CD4-positive, alpha-beta T cell treated with Interleukin-6 at 100 ng/mL for 8 hours (primary cell): ENCODE results near the gene PPP1R14D.
A peak's percentile ranks its signal among the peaks of the same experiment; 100 is the strongest.

Experiments used
- DNase-seq: peaks from one replicate; pipeline ENCODE4 v3.0.0-alpha.2; 2020; ENCODE audit warnings: mixed read lengths, low spot score

PPP1R14D gene

DNA sequence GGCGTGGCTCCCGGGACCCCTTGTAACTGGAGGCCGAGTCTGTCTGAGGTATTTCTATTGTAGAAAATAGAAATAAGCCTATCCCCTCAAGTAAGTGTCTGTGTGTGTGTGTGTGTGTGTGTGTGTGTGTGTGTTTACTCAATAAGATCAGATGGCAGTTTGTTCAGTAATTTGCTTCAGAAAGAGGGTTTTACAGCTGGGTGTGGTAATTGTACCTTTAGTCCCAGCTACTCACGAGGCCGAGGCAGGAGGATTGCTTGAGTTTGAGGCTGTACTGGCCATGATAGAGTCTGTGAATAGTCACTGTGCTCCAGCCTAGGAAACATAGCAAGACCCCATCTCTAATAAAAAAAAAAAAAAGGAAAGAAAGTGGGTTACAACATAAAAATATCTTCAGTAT is 24.0 kb upstream of the PPP1R14D start:
- DNase-seq = no peak

DNA sequence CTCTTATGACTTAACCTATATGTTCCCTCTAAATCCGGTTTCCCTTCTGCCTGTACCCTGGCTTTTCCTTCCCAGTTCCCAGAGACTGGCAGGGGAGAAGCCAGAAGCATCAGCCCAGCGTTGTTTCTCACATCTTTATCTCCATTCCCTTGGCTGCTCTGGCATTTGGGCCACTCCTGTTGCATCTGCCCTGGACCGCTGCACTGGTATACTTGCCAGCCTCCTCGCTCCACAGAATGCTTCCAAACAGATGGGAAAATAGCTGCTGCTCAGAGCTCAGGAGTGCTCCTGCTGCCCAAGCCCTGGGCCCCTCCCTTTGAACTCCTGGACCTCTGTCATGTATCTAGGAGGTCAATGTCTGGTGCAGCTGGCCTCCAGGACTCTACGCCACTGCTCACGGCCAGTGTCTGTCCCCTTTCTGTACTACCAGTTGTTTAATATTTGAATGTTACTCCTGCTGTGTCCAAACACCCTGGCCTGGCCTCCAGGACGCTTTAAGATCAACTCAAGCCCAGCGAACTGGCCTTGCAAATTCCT is 22.1 kb upstream of the PPP1R14D start:
- DNase-seq = no peak

- peak; percentile 16 for DNase-seq
Measured at GRCh38 chr15:40847223-40847961, 18.9 kb upstream of the PPP1R14D start.

DNA sequence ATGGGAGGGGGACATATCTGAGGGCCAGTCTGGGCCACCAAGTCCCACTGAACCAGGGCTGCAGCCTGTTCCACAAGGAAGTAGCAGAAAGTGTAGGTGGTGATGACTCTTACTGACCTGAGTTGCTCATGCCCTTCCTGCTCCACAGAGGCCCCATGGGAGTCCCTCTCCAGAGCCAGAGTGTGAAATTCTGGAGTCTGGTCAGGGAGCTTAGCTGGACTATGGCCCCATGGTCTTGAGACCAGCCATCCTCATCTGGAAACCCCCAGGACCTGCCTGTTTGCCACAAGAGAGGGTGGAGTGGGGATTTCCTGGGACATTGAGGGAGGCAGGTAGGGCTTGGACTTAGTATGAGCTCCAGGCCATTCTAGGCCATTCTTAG is 18.3 kb upstream of the PPP1R14D start:
- DNase-seq = no peak

- no peak for DNase-seq
Measured at GRCh38 chr15:40845511-40846284, 17.2 kb upstream of the PPP1R14D start.

DNA sequence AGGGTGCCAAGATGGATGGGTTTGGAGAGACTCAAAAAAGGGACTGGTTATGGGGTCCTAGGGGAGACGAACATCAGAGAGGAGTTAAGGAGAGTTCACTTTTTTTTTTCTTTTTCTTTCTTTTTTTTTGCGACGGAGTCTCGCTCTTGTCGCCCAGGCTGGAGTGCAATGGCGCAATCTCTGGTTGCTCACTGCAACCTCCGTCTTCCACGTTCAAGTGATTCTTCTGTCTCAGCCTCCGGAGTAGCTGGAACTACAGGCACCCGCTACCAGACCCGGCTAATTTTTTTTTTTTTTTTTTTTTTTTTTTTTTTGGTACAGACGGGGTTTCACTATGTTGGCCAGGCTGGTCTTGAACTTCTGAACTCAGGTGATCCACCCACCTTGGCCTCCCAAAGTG is 16.5 kb upstream of the PPP1R14D start:
- DNase-seq = no peak

- DNase-seq = peak; percentile 14
Measured at GRCh38 chr15:40844696-40845030, 16.2 kb upstream of the PPP1R14D start.

DNA sequence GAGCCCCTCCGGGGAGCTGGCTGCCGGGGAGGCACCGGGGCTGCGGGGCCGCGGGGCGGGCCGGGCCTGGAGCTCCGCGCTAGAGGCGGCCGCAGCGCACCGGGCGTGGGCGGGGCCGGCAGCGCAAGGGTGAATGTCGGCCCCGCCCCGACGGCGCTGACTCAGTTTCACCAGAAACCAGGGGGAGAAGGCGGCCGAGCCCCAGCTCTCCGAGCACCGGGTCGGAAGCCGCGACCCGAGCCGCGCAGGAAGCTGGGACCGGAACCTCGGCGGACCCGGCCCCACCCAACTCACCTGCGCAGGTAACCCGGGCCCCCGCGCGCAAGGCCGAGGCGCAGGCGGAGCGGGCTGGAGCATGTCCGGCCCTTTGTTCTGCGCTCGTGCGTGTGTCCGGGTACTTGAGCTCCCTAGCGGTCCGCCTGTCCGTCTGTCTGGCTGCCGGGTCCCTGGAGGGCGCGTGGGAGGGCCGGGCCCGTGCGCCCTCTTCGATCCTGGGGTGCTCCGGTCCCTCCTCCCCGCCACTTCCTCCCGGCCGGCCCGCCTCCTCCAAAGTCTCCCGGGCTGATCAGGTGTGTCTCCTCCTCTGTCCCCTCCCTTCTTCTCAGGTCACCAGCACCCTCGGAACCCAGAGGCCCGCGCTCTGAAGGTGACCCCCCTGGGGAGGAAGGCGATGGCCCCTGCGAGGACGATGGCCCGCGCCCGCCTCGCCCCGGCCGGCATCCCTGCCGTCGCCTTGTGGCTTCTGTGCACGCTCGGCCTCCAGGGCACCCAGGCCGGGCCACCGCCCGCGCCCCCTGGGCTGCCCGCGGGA is 15.6 kb upstream of the PPP1R14D start, which contains the start of gene SPINT1:
SPINT1 (plus strand) TSS at position 164 of the 811 bp plus-strand sequence; CDS start at position 671, 507 bp downstream.
- DNase-seq = peak; percentile 25

- DNase-seq = no peak
Measured at GRCh38 chr15:40843261-40843884, 14.9 kb upstream of the PPP1R14D start.

GRCh38 chr15:40841741-40842140 is 13.2 kb upstream of the PPP1R14D start:
- DNase-seq = no peak

GRCh38 chr15:40838756-40839155 is 10.2 kb upstream of the PPP1R14D start:
- no peak for DNase-seq

DNA sequence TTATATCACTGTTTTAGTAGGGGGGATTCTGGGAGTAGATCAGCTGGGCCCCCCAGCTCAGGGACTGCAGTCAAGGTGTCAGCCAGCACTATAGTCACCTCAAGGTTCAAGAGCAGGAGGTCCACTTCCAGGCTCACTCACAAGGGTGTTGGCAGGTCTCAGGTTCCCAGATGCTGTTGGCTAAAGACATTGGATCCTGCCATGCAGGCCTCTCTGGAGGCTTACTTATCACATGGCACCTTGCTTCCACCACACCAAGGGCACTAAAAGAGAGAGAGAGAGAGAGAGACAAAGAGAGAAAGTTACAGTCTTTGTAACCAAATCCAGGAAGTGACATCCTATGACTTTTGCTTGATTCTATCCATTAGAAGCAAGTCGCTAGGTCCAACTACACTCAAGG is 7.5 kb upstream of the PPP1R14D start:
- no peak for DNase-seq

GRCh38 chr15:40832903-40833302 is 4.4 kb upstream of the PPP1R14D start:
- DNase-seq = no peak

DNA sequence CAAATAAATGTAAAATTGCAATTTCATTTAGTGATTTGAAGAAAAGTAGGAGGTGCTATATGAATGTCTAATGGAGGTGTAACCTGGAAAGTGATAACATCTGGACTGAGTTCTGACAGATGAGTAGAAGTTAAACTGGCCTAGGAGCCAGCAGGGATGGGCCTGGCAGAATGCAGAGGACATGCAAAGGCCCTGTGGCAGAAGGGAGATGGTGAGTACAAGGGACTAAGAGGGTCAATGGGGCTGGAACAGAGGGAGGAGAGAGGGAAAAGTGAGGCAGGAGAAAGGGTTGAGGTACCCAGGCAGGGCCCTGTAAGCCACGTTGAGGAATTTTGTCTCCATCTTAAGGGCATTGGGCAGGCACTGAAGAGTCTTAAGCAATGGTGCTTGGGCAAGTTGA is 3.4 kb upstream of the PPP1R14D start:
- no peak for DNase-seq

GRCh38 chr15:40830884-40831283 is 2.4 kb upstream of the PPP1R14D start:
- DNase-seq = no peak

DNA sequence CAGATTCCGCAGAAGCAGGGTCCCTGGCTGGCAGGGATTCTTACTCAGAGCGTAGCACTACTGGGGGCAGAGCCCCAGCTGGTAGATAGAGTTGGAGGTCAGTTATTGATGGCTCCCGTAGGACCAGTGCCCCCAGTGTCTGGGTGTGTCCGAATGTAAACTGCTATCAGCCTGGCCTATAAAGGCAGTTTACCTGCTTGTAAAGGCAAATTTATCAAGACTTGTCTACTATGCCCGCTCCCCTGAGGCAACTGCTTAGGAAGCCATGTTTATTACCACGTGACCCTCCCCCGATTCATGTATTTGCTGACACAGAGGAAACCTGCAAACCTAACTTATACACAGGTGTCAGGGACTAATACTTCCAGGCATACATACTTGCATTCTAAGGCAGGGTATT is 607 bp upstream of the PPP1R14D start:
- DNase-seq = no peak

GRCh38 chr15:40826423-40827075 is 2.0 kb downstream of the PPP1R14D start:
- DNase-seq = no peak

GRCh38 chr15:40825661-40826422 is 2.7 kb downstream of the PPP1R14D start:
- no peak for DNase-seq

GRCh38 chr15:40823572-40824343 is 4.8 kb downstream of the PPP1R14D start:
- DNase-seq = no peak

DNA sequence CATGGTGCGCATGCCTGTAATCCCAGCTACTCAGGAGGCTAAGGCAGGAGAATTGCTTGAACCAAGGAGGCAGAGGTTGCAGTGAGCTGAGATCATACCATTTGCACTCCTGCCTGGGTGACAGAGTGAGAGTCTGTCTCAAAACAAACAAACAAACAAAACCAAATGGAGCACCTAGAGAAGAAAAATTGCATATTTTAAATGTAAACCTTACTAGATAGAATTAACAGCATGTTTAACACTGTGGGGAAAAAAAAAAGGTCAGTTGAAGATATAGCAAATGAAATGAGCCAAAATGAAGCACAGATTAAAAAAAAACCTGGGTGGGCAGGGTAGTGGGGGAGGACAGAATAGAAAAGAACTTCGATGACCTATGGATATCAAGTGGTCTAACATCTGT is 7.3 kb downstream of the PPP1R14D start:
- DNase-seq = no peak
